RWPE2 (cell line): ENCODE data around the gene NONO.
"Not testable (repeated sequence)": the region's sequence is repeated elsewhere in the genome, so short reads cannot be mapped to it uniquely, and the experiment has no call there.

ENCODE experiments used
- ATAC-seq: fragments of 200-7000 bp; cut with Tn5 transposase; 3 replicates; pipeline ENCODE4 v1.9.1; 2021; ENCODE audit warnings: low read depth
- DNase-seq: peaks from one replicate; pipeline ENCODE4 v3.0.0-alpha.2; 2020; ENCODE audit warnings: low spot score
- H3K27ac ChIP-seq: fragments of 450-650 bp; 2 replicates; pipeline ENCODE4 v1.5.1; 2017; ENCODE audit warnings: mild to moderate bottlenecking; ENCODE audit not compliant: poor library complexity, severe bottlenecking
- H3K27me3 ChIP-seq: fragments of 250-450 bp; sonication (Bioruptor Pico); 2 replicates; pipeline ENCODE4 v1.5.1; 2021; ENCODE audit warnings: mild to moderate bottlenecking, moderate library complexity; ENCODE audit not compliant: insufficient read depth, poor library complexity, severe bottlenecking
- H3K36me3 ChIP-seq: fragments of 250-450 bp; sonication (Bioruptor Pico); 2 replicates; pipeline ENCODE4 v1.5.1; 2020; ENCODE audit warnings: low read depth, mild to moderate bottlenecking, moderate library complexity
- H3K4me1 ChIP-seq: fragments of 250-450 bp; sonication (Bioruptor Pico); 2 replicates; pipeline ENCODE4 v1.5.1; 2021; ENCODE audit warnings: mild to moderate bottlenecking, moderate library complexity; ENCODE audit not compliant: insufficient read depth, poor library complexity, severe bottlenecking
- H3K4me3 ChIP-seq: fragments of 250-450 bp; sonication (Bioruptor Pico); 2 replicates; pipeline ENCODE4 v1.5.1; 2021; ENCODE audit warnings: mild to moderate bottlenecking, moderate library complexity; ENCODE audit not compliant: severe bottlenecking
- H3K9me3 ChIP-seq: fragments of 250-450 bp; sonication (Bioruptor Pico); 2 replicates; pipeline ENCODE4 v1.5.1; 2021; ENCODE audit warnings: mild to moderate bottlenecking, moderate library complexity; ENCODE audit not compliant: severe bottlenecking
- TF ChIP-seq, protein P1 (sequence below): fragments of 450-650 bp; IDR thresholded peaks from one replicate; pipeline ENCODE4 v1.5.1; 2017; ENCODE audit warnings: mild to moderate bottlenecking, moderate library complexity; ENCODE audit not compliant: poor library complexity, severe bottlenecking

The NONO gene

DNA sequence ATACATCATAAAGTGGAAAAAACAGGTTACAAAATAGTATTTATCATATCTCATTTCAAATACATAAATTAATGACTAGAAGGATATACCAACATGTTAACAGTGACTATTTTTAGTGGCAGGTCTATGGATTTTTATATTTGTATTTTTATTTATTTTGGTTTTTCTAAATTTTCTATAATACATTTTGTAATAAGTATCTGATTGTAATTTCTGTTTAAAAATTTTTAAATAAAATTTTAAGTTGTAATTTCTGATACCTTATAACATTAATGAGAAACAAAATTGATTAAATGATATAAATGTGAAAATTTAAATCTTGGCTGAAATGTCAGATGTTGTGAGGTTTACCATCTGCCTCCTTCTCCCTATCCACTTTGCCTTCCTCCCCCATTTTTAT is 2.5 kb downstream of the NONO start:
- Histone ChIP-seq H3K9me3 (no peaks in the 10 kb centered on the region), H3K36me3 (peaks cover 52% of the 10 kb centered on the region), H3K4me3 (peak overlapping the region; percentile 48), H3K27me3 (no peaks in the 10 kb centered on the region), H3K27ac (no peak overlapping the region), H3K4me1 (peaks cover 5% of the 10 kb centered on the region)
- ATAC-seq (no peak), DNase-seq (no peak)
- TF ChIP-seq, protein P1, sequence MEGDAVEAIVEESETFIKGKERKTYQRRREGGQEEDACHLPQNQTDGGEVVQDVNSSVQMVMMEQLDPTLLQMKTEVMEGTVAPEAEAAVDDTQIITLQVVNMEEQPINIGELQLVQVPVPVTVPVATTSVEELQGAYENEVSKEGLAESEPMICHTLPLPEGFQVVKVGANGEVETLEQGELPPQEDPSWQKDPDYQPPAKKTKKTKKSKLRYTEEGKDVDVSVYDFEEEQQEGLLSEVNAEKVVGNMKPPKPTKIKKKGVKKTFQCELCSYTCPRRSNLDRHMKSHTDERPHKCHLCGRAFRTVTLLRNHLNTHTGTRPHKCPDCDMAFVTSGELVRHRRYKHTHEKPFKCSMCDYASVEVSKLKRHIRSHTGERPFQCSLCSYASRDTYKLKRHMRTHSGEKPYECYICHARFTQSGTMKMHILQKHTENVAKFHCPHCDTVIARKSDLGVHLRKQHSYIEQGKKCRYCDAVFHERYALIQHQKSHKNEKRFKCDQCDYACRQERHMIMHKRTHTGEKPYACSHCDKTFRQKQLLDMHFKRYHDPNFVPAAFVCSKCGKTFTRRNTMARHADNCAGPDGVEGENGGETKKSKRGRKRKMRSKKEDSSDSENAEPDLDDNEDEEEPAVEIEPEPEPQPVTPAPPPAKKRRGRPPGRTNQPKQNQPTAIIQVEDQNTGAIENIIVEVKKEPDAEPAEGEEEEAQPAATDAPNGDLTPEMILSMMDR = no peak

DNA sequence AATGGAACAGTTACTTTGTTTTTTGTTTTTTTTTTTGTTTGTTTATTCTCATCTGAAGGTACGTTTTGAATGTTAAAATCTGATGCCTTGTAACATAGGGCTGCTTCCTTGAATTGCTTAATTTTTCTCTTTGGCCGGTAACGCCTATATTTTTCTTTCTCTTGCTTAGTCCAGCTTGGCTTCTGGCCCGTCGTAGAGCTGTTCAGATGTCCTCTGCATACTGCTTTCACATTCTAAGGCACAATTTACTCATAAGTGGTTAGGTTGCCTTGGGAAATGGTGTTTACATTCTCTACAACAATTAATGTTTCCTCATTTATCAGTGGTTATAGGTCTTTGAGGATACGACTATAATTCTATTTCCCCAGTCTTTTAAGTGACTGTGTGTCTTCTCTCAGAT is 7.9 kb downstream of the NONO start:
- Histone ChIP-seq H3K9me3 (no peaks in the 10 kb centered on the region), H3K27me3 (no peaks in the 10 kb centered on the region), H3K27ac (no peak overlapping the region), H3K36me3 (peaks cover 81% of the 10 kb centered on the region), H3K4me3 (no peak overlapping the region), H3K4me1 (peaks cover 4% of the 10 kb centered on the region)
- TF ChIP-seq, protein P1 = no peak
- ATAC-seq = no peak
- DNase-seq = no peak

DNA sequence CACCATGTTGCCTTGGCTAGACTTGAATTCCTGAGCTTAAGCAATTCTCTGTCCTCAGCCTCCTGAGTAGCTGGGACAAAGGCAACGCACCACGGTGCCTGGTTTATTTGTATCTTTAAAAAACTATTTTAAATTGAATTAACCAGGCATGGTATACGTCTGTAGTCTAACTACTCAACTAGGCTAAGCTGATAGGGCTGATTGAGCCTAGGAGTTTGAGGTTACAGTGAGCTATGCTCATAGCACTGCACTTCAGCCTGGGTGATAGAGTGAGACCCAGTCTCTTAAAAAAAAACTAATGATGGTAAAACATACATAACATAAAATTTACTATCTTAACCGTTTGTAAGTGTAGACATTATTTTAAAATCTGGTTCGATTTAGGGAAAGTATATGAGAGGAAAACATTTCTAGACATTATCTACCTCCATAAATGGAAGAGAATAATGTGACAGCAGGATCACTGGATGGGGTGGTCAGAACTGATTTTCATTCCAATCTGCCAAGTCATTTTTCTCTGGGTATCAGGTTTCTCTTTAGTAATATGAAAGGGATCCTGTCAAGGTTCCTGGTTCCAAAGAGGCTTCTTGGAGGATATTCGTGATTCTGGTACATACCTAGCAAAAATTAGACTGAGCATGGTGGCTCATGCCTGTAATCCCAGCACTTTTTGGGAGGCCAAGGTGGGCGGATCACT is 9.4 kb downstream of the NONO start:
- peak; percentile 70; the same call in 2 of the 3 replicates for ATAC-seq
- Histone ChIP-seq H3K27ac (peak overlapping the region; percentile 19), H3K4me1 (peaks cover 4% of the 10 kb centered on the region), H3K4me3 (no peak overlapping the region), H3K36me3 (peaks cover 86% of the 10 kb centered on the region), H3K27me3 (no peaks in the 10 kb centered on the region), H3K9me3 (no peaks in the 10 kb centered on the region)
- DNase-seq = no peak
- TF ChIP-seq, protein P1 = no peak

DNA sequence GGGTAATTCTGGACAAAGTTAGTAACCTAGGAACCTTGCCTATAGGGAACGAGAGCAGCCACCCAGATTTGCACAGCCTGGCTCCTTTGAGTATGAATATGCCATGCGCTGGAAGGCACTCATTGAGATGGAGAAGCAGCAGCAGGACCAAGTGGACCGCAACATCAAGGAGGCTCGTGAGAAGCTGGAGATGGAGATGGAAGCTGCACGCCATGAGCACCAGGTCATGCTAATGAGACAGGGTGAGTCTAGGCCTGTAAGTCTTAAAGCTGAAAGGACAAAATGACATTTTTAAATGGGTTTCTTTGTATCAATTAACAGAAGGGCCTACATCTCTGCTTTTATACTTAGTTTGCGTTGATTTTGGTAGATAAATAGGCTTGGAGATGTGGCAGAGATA is 13.4 kb downstream of the NONO start:
- H3K36me3 ChIP-seq = peaks cover 76% of the 10 kb centered on the region
- H3K4me3 ChIP-seq = no peak overlapping the region
- H3K27ac ChIP-seq = no peak overlapping the region
- H3K27me3 ChIP-seq = no peaks in the 10 kb centered on the region
- TF ChIP-seq, protein P1 = no peak
- no peak for ATAC-seq
- H3K4me1 ChIP-seq = peaks cover 4% of the 10 kb centered on the region
- DNase-seq = no peak
- no peaks in the 10 kb centered on the region for H3K9me3 ChIP-seq

DNA sequence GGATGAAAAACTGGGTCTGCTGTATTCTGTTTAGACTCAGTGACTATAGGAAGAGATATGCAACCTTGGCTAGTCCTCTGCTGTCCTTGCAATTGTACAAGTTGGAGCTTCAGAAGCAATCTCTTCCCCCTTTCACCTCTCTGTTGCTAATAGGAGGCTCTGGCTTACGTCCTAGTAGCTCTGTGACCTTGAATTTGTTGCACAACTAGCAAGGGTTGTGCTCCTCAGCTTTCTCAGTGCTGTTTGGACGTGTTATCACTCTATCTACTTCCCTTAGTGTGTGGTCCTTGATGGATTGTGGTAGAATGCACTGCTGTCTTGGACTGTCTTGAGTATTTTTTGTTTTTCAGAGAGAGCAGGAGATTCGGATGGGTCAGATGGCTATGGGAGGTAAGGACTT is 14.7 kb downstream of the NONO start:
- Histone ChIP-seq H3K9me3 (no peaks in the 10 kb centered on the region), H3K4me1 (no peaks in the 10 kb centered on the region), H3K27ac (no peak overlapping the region), H3K27me3 (no peaks in the 10 kb centered on the region), H3K4me3 (no peak overlapping the region), H3K36me3 (peaks cover 63% of the 10 kb centered on the region)
- ATAC-seq (no peak), DNase-seq (no peak)
- TF ChIP-seq, protein P1 = no peak

DNA sequence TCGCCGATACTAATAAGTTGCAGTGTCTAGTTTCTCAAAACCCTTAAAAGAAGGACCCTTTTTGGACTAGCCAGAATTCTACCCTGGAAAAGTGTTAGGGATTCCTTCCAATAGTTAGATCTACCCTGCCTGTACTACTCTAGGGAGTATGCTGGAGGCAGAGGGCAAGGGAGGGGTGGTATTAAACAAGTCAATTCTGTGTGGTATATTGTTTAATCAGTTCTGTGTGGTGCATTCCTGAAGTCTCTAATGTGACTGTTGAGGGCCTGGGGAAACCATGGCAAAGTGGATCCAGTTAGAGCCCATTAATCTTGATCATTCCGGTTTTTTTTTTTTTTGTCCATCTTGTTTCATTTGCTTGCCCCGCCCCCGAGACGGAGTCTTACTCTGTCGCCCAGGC is 16.6 kb downstream of the NONO start:
- peaks cover 44% of the 10 kb centered on the region for H3K36me3 ChIP-seq

DNA sequence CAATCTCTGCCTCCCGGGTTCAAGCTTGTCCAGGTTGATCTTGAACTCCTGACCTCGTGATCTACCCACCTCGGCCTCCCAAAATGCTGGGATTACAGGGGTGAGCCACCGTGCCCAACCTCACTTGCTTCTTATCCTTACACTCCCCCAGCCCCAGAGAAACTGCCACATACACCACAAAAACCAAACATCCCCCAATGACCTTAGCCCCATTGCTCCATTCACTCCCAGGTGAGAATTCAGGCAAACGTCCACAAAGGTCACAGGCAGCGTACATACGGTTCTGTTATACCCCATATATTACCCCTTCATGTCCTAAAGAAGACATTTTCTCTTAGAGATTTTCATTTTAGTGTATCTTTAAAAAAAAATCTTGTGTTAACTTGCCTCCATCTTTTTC is 17.1 kb downstream of the NONO start:
- not testable (repeated sequence) for H3K9me3 ChIP-seq, ATAC-seq

More for the DNA sequence above, 16.6 kb downstream of the NONO start:
- H3K4me1 ChIP-seq, H3K9me3 ChIP-seq, ATAC-seq, DNase-seq, H3K27ac ChIP-seq, H3K27me3 ChIP-seq, H3K4me3 ChIP-seq: not testable (repeated sequence)

More for the DNA sequence above, 17.1 kb downstream of the NONO start:
- H3K4me3 ChIP-seq, H3K27me3 ChIP-seq, H3K27ac ChIP-seq, H3K4me1 ChIP-seq, DNase-seq: not testable (repeated sequence)
- peaks cover 41% of the 10 kb centered on the region for H3K36me3 ChIP-seq
